ENCODE results near the gene CFAP74.

DNA sequence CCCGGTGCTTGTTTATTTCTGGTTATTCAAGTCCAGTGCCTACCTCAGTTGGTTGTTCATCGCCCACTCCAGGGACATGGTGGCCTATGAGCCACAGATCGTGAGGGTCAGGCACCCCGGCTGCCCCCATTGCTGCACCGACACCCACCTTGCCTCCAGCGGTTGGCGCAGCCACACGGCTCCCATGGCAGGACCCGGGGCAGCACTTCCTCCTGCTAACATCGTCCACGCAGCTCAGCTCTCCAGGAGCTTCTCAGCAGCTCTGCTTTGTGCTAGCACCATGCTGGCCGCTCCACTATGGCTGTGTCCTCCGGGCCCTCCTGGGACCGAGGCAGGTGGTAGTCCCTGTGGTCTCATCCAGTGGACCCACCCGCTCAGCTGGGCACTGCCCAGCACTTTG lies 32.7 kb upstream of the CFAP74 start:
- TF ChIP-seq EP300 (IDR thresholded peaks at IDR 0.05; ENCODE audit: borderline replicate concordance) = no peak
- TF ChIP-seq EGR1 (IDR thresholded peaks at IDR 0.05) = no peak
- no peak for TF ChIP-seq REST (IDR thresholded peaks at IDR 0.05; ENCODE audit: low read depth)
- TF ChIP-seq, protein P1, sequence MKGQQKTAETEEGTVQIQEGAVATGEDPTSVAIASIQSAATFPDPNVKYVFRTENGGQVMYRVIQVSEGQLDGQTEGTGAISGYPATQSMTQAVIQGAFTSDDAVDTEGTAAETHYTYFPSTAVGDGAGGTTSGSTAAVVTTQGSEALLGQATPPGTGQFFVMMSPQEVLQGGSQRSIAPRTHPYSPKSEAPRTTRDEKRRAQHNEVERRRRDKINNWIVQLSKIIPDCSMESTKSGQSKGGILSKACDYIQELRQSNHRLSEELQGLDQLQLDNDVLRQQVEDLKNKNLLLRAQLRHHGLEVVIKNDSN (IDR thresholded peaks at IDR 0.05) = no peak
- no peak for TF ChIP-seq MAX (IDR thresholded peaks at IDR 0.05)
- TF ChIP-seq TEAD4 (IDR thresholded peaks at IDR 0.05) = no peak
- no peak for TF ChIP-seq CEBPB (IDR thresholded peaks at IDR 0.05)
- TF ChIP-seq RAD21 (IDR thresholded peaks at IDR 0.05; ENCODE audit: low read depth) = no peak
- no peak for TF ChIP-seq NFIC (IDR thresholded peaks at IDR 0.05)
- no peak for TF ChIP-seq TAF1 (IDR thresholded peaks at IDR 0.05; ENCODE audit: low read depth)
- TF ChIP-seq CREB1 (IDR thresholded peaks at IDR 0.05; ENCODE audit: low read depth) = no peak
